GM12878 (cell line): Measurements from ENCODE around the gene HELZ. TPM values are rescaled to one million over a fixed set of nuclear protein-coding genes. Genes with fewer than 3 reads are reported as not detected.

ENCODE experiments used
- ASH2L ChIP-seq: fragments of 300-600, 200-600 bp; sonication (generic); IDR thresholded peaks from 2 replicates; pipeline ENCODE4 v1.6.1; 2017; ENCODE audit warnings: low read depth, mild to moderate bottlenecking, borderline replicate concordance
- CEBPB ChIP-seq, 2 experiments: fragments of 150-350 bp in 1 of 2; IDR thresholded peaks; 2 replicates each; pipeline ENCODE4 v1.6.1; 2012 to 2014; ENCODE audit warnings: low read depth in 2 of 2, low read length in 2 of 2, borderline replicate concordance in 1 of 2, inconsistent platforms in 1 of 2
- ESRRA ChIP-seq: IDR thresholded peaks from 2 replicates; pipeline ENCODE4 v1.6.1; 2012; ENCODE audit warnings: mild to moderate bottlenecking, low read length, improper control_type of control experiment
- EZH2 ChIP-seq: IDR thresholded peaks from 2 replicates; pipeline ENCODE4 v1.6.1; 2012; ENCODE audit warnings: low read depth, mild to moderate bottlenecking, control low read depth, inconsistent platforms, low read length, borderline replicate concordance; ENCODE audit not compliant: control insufficient read depth
- HDGF ChIP-seq: fragments of 450-650 bp; IDR thresholded peaks from 2 replicates; pipeline ENCODE4 v1.6.1; 2016; ENCODE audit warnings: antibody characterized with exemption
- IKZF2 ChIP-seq, 2 experiments: fragments of 450-650 bp; IDR thresholded peaks; 2 replicates each; pipeline ENCODE4 v1.6.1; 2017; ENCODE audit warnings: mild to moderate bottlenecking in 2 of 2, moderate library complexity in 2 of 2
- KDM1A ChIP-seq: fragments of 200-600 bp; sonication (generic); IDR thresholded peaks from 2 replicates; pipeline ENCODE4 v1.6.1; 2016; ENCODE audit warnings: borderline replicate concordance
- POLR2AphosphoS5 ChIP-seq: IDR thresholded peaks from 2 replicates; pipeline ENCODE4 v1.6.1; 2011; ENCODE audit warnings: mild to moderate bottlenecking, low read length, inconsistent platforms
- SREBF1 ChIP-seq: IDR thresholded peaks from 2 replicates; pipeline ENCODE4 v1.6.1; 2012; ENCODE audit warnings: mild to moderate bottlenecking, low read length
- TCF3 ChIP-seq: IDR thresholded peaks from 2 replicates; pipeline ENCODE4 v1.6.1; 2012; ENCODE audit warnings: low read depth, mild to moderate bottlenecking, low read length, borderline replicate concordance; ENCODE audit not compliant: insufficient read depth
- WRNIP1 ChIP-seq: IDR thresholded peaks from 2 replicates; pipeline ENCODE4 v1.6.1; 2011; ENCODE audit warnings: low read depth, low read length, improper control_type of control experiment, borderline replicate concordance
- ZZZ3 ChIP-seq: IDR thresholded peaks from 2 replicates; pipeline ENCODE4 v1.6.1; 2011; ENCODE audit warnings: low read depth; ENCODE audit not compliant: control insufficient read depth, insufficient read length
- polyA plus RNA-seq, 11 experiments: library from polyadenylated mRNA; depleted of rRNA in 4 of 11; unstranded in 6 of 11; stranded (reverse) in 5 of 11; fragments of >200 nt; fragmentation: Nextera tagmentation in 4 of 11; fragmentation: Illumina TruSeq in 1 of 11; extraction: Ambion mirVana in 4 of 11; extraction: Trizol in 1 of 11; gene quantifications; 1 replicate in 1 of 11; 2 replicates in 10 of 11; pipeline versions ENCODE4 v1.2.1 to v1.2.3, GENCODE V29; 2011 to 2016; ENCODE audit warnings: inconsistent platforms in 2 of 11, missing spikeins in 2 of 11, low read depth in 1 of 11
- total RNA-seq, 4 experiments: library from RNA; depleted of rRNA in 3 of 4; stranded (reverse); fragments of >200 nt in 3 of 4; fragmentation: Illumina TruSeq in 1 of 4; extraction: Trizol in 1 of 4; gene quantifications; 2 replicates each; pipeline versions ENCODE4 v1.2.1 to v1.2.3, GENCODE V29; 2013 to 2021
- TF ChIP-seq, protein P1 (sequence below): fragments of 450-650 bp; IDR thresholded peaks from 2 replicates; pipeline ENCODE4 v1.6.1; 2017; ENCODE audit warnings: borderline replicate concordance
- TF ChIP-seq, protein P2 (sequence below): fragments of 450-650 bp; IDR thresholded peaks from 2 replicates; pipeline ENCODE4 v1.6.1; 2017; ENCODE audit warnings: mild to moderate bottlenecking, moderate library complexity
- TF ChIP-seq, protein P3 (sequence below): fragments of 150-350 bp; IDR thresholded peaks from 2 replicates; pipeline ENCODE4 v1.6.1; 2014; ENCODE audit warnings: mild to moderate bottlenecking, low read depth, low read length
- TF ChIP-seq, protein P4 (sequence below): fragments of 450-650 bp; formaldehyde crosslinking; IDR thresholded peaks from 2 replicates; pipeline ENCODE4 v1.4.0; 2020; ENCODE audit warnings: mild to moderate bottlenecking, moderate library complexity

HELZ gene
- total and polyA plus RNA-seq, 10 of the 15 experiments (the other 5 are each of a cell fraction or from before 2014, with no cell fraction given), result 1.5 to 36.8 (median 19.1) TPM

DNA sequence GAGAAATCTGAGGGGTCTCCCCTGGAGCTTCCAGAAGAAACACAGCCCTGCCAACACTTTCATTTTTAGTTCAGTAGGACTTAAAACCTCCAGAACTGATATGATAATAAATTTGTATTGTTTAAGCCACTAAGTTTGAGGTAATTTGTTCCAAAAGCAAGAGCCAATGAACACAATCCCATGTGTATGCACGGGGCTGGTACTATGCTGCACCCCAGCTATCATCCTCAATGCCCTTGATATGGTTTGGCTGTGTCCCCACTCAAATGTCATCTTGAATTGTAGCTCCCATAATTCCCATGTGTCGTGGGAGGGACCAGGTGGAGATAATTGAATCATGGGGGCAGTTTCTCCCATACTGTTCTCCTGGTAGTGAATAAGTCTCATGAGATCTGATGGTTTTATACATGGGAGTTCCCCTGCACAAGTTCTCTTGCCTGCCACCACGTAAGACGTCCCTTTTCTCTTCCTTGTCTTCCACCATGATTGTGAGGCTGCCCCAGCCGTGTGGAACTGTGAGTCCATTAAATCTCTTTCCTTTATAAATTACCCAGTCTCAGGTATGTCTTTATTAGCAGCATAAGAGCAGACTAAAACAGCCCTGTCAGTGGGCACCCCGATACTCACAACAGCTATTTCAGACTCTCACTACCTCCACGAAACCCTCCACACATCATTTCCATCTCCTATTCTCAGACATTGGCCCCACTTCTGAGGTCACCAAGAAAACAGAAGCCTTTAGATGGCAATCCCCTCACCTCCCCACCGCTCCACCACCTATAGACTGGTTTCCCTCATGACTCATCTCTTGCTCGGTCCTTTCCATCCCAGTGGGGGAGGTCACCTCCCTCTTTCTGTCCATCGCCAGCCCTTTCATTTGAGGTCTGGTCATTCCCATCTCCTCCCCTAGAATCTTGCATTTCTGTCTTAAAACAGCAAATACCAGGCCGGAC lies 209.6 kb downstream of the HELZ start (continued):
- TF ChIP-seq, protein P1, sequence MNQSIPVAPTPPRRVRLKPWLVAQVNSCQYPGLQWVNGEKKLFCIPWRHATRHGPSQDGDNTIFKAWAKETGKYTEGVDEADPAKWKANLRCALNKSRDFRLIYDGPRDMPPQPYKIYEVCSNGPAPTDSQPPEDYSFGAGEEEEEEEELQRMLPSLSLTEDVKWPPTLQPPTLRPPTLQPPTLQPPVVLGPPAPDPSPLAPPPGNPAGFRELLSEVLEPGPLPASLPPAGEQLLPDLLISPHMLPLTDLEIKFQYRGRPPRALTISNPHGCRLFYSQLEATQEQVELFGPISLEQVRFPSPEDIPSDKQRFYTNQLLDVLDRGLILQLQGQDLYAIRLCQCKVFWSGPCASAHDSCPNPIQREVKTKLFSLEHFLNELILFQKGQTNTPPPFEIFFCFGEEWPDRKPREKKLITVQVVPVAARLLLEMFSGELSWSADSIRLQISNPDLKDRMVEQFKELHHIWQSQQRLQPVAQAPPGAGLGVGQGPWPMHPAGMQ, result no peak
- no peak for TF ChIP-seq ZZZ3
- TF ChIP-seq IKZF2 (IDR thresholded peaks at IDR 0.05), result peak; percentile 81 to 86
- TF ChIP-seq WRNIP1, result no peak
- TF ChIP-seq HDGF, result no peak
- TF ChIP-seq CEBPB (IDR thresholded peaks at IDR 0.05; ENCODE audit: borderline replicate concordance in 1 of 2, low read depth in 2 of 2, low read length in 2 of 2), result no peak
- TF ChIP-seq ASH2L, result no peak
- TF ChIP-seq ESRRA, result no peak
- no peak for TF ChIP-seq POLR2AphosphoS5
- TF ChIP-seq, protein P2, sequence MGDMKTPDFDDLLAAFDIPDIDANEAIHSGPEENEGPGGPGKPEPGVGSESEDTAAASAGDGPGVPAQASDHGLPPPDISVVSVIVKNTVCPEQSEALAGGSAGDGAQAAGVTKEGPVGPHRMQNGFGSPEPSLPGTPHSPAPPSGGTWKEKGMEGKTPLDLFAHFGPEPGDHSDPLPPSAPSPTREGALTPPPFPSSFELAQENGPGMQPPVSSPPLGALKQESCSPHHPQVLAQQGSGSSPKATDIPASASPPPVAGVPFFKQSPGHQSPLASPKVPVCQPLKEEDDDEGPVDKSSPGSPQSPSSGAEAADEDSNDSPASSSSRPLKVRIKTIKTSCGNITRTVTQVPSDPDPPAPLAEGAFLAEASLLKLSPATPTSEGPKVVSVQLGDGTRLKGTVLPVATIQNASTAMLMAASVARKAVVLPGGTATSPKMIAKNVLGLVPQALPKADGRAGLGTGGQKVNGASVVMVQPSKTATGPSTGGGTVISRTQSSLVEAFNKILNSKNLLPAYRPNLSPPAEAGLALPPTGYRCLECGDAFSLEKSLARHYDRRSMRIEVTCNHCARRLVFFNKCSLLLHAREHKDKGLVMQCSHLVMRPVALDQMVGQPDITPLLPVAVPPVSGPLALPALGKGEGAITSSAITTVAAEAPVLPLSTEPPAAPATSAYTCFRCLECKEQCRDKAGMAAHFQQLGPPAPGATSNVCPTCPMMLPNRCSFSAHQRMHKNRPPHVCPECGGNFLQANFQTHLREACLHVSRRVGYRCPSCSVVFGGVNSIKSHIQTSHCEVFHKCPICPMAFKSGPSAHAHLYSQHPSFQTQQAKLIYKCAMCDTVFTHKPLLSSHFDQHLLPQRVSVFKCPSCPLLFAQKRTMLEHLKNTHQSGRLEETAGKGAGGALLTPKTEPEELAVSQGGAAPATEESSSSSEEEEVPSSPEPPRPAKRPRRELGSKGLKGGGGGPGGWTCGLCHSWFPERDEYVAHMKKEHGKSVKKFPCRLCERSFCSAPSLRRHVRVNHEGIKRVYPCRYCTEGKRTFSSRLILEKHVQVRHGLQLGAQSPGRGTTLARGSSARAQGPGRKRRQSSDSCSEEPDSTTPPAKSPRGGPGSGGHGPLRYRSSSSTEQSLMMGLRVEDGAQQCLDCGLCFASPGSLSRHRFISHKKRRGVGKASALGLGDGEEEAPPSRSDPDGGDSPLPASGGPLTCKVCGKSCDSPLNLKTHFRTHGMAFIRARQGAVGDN, result 0 out of 2 replicates have a peak, but pooled peaks have one; percentile 54
- no peak for TF ChIP-seq KDM1A
- TF ChIP-seq TCF3, result peak; percentile 47; the same call in 1 of the 2 replicates
- TF ChIP-seq EZH2, result no peak
- TF ChIP-seq, protein P3, sequence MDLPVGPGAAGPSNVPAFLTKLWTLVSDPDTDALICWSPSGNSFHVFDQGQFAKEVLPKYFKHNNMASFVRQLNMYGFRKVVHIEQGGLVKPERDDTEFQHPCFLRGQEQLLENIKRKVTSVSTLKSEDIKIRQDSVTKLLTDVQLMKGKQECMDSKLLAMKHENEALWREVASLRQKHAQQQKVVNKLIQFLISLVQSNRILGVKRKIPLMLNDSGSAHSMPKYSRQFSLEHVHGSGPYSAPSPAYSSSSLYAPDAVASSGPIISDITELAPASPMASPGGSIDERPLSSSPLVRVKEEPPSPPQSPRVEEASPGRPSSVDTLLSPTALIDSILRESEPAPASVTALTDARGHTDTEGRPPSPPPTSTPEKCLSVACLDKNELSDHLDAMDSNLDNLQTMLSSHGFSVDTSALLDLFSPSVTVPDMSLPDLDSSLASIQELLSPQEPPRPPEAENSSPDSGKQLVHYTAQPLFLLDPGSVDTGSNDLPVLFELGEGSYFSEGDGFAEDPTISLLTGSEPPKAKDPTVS, result no peak
- no peak for TF ChIP-seq SREBF1
- TF ChIP-seq, protein P4, sequence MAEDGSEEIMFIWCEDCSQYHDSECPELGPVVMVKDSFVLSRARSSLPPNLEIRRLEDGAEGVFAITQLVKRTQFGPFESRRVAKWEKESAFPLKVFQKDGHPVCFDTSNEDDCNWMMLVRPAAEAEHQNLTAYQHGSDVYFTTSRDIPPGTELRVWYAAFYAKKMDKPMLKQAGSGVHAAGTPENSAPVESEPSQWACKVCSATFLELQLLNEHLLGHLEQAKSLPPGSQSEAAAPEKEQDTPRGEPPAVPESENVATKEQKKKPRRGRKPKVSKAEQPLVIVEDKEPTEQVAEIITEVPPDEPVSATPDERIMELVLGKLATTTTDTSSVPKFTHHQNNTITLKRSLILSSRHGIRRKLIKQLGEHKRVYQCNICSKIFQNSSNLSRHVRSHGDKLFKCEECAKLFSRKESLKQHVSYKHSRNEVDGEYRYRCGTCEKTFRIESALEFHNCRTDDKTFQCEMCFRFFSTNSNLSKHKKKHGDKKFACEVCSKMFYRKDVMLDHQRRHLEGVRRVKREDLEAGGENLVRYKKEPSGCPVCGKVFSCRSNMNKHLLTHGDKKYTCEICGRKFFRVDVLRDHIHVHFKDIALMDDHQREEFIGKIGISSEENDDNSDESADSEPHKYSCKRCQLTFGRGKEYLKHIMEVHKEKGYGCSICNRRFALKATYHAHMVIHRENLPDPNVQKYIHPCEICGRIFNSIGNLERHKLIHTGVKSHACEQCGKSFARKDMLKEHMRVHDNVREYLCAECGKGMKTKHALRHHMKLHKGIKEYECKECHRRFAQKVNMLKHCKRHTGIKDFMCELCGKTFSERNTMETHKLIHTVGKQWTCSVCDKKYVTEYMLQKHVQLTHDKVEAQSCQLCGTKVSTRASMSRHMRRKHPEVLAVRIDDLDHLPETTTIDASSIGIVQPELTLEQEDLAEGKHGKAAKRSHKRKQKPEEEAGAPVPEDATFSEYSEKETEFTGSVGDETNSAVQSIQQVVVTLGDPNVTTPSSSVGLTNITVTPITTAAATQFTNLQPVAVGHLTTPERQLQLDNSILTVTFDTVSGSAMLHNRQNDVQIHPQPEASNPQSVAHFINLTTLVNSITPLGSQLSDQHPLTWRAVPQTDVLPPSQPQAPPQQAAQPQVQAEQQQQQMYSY (CRISPR knock-in tag), result no peak
